C1 segment of cervical spinal cord (tissue), 14 donors: Measurements from ENCODE around the gene NDUFAF4.
"Not testable (repeated sequence)": the region's sequence is repeated elsewhere in the genome, so short reads cannot be mapped to it uniquely, and the experiment has no call there.

Experiments
- DNase-seq, 14 donors: peaks; one replicate each; lab custom pipeline; 2025; lab: John Stamatoyannopoulos, UW

Gene NDUFAF4

GRCh38 chr6:96899451-96899998 is 1.8 kb upstream of the NDUFAF4 start:
- no peak for DNase-seq

- DNase-seq, result peak in 2 of 14 donors; percentile 11 to 26
Observed at GRCh38 chr6:96899019-96899418, 1.3 kb upstream of the NDUFAF4 start.

- DNase-seq, result peak in 1 of 14 donors; percentile 30
Observed at GRCh38 chr6:96898241-96898851, 655 bp upstream of the NDUFAF4 start.

GRCh38 chr6:96889146-96889545 is 8.5 kb downstream of the NDUFAF4 start:
- no peak for DNase-seq

- no peak for DNase-seq
Observed at GRCh38 chr6:96888745-96889144, 8.9 kb downstream of the NDUFAF4 start.

GRCh38 chr6:96886519-96886918 is 11.2 kb downstream of the NDUFAF4 start:
- no peak for DNase-seq

- DNase-seq, result not testable (repeated sequence)
Observed at GRCh38 chr6:96885187-96885631, 12.5 kb downstream of the NDUFAF4 start.

GRCh38 chr6:96878143-96878542 is 19.5 kb downstream of the NDUFAF4 start:
- DNase-seq, result no peak

- no peak for DNase-seq
Observed at GRCh38 chr6:96876886-96877545, 20.7 kb downstream of the NDUFAF4 start.

- no peak for DNase-seq
Observed at GRCh38 chr6:96872976-96873375, 24.7 kb downstream of the NDUFAF4 start.

- DNase-seq, result no peak
Observed at GRCh38 chr6:96865055-96865405, 32.7 kb downstream of the NDUFAF4 start.

GRCh38 chr6:96864216-96865054 is 33.3 kb downstream of the NDUFAF4 start:
- no peak for DNase-seq

GRCh38 chr6:96862560-96862959 is 35.1 kb downstream of the NDUFAF4 start:
- no peak for DNase-seq

GRCh38 chr6:96861588-96861987 is 36.1 kb downstream of the NDUFAF4 start:
- no peak for DNase-seq

GRCh38 chr6:96856856-96857255 is 40.8 kb downstream of the NDUFAF4 start:
- DNase-seq, result no peak

- no peak for DNase-seq
Observed at GRCh38 chr6:96853083-96853482, 44.6 kb downstream of the NDUFAF4 start.

- no peak for DNase-seq
Observed at GRCh38 chr6:96852605-96853004, 45.1 kb downstream of the NDUFAF4 start.

- DNase-seq, result no peak
Observed at GRCh38 chr6:96851858-96852257, 45.8 kb downstream of the NDUFAF4 start.

- DNase-seq, result no peak
Observed at GRCh38 chr6:96849615-96850014, 48.1 kb downstream of the NDUFAF4 start.

GRCh38 chr6:96844530-96844929 is 53.2 kb downstream of the NDUFAF4 start:
- no peak for DNase-seq

GRCh38 chr6:96841345-96841744 is 56.3 kb downstream of the NDUFAF4 start:
- no peak for DNase-seq
